Epithelial cell of proximal tubule (primary cell): Measurements from ENCODE around the gene POLDIP3. TPM values are rescaled to one million over a fixed set of nuclear protein-coding genes. Genes with fewer than 3 reads are reported as not detected.
"Not testable (repeated sequence)": the region's sequence is repeated elsewhere in the genome, so short reads cannot be mapped to it uniquely, and the experiment has no call there.

Experiments used
- DNase-seq: peaks from one replicate; pipeline ENCODE4 v3.0.0-alpha.2; 2011; ENCODE audit warnings: low read depth
- H3K4me3 ChIP-seq: 2 replicates; pipeline ENCODE4 v1.5.1; 2011; ENCODE audit warnings: low read depth, mild to moderate bottlenecking, low read length
- total RNA-seq: library from RNA; depleted of rRNA; stranded (reverse); fragments of >200 nt; gene quantifications from 2 replicates; pipeline ENCODE4 v1.2.3, GENCODE V29; 2015
- TF ChIP-seq, protein P1 (sequence below): conservative IDR thresholded peaks from 2 replicates; pipeline ENCODE4 v1.5.1; 2012; ENCODE audit warnings: low read depth, mild to moderate bottlenecking, low read length

POLDIP3 gene
- total RNA-seq, 1 donor from 2014 or later = 35.0 TPM

DNA sequence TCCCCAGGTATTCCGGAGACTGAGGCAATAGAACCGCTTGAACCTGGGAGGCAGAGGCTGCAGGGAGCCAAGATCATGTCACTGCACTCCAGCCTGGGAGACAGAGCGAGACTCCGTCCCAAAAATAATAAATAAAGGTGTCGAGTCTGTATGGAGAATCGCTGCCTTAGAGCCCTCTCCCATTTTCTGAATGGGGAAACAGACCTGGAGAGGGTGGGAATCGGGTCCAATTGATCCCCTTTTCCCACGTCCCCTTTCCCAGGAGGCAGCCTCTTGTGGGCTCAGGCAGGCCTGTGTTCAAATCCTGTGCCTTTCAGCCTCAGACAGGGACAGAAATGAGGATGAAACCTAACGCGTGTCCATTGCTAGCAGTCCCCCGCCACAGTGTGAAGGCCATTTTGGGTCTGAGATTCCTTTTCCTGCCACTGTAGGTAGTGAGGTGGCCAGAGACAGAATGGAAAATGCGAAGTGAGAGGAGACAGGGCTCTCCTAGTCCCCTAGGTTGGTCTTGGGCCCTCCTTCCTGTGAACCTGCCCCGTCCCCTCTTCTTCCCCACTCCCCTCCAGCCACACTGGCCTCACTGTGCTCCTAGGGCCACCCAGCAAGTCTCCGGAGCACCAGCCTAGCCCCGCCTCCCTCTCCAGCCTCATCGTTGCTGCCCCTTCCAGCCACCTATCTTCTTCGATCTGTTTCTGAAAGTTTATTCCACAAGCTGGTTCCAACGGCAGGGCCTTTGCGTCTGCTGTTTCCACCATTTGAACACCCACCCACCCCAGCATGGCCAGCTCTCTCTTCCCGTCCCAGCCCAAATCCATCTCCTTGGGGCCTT, 2.7 kb upstream of the POLDIP3 start:
- no peak for DNase-seq
- no peak overlapping the region for H3K4me3 ChIP-seq
- TF ChIP-seq, protein P1, sequence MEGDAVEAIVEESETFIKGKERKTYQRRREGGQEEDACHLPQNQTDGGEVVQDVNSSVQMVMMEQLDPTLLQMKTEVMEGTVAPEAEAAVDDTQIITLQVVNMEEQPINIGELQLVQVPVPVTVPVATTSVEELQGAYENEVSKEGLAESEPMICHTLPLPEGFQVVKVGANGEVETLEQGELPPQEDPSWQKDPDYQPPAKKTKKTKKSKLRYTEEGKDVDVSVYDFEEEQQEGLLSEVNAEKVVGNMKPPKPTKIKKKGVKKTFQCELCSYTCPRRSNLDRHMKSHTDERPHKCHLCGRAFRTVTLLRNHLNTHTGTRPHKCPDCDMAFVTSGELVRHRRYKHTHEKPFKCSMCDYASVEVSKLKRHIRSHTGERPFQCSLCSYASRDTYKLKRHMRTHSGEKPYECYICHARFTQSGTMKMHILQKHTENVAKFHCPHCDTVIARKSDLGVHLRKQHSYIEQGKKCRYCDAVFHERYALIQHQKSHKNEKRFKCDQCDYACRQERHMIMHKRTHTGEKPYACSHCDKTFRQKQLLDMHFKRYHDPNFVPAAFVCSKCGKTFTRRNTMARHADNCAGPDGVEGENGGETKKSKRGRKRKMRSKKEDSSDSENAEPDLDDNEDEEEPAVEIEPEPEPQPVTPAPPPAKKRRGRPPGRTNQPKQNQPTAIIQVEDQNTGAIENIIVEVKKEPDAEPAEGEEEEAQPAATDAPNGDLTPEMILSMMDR = no peak

DNA sequence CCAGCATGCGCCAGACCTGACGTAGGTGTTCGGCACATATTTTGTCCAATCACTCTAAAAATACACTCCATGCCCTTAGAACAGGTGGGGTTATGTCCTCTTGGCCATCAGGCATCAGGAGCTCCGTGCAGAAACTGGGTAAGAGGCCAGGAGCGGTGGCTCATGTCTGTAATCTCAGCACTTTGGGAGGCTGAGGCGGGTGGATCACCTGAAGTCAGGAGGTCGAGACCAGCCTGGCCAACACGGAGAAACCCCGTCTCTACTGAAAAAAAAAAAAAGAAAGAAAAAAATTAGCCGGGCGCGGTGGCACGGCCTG, 1.1 kb upstream of the POLDIP3 start:
- peak overlapping the region; percentile 35 for H3K4me3 ChIP-seq

DNA sequence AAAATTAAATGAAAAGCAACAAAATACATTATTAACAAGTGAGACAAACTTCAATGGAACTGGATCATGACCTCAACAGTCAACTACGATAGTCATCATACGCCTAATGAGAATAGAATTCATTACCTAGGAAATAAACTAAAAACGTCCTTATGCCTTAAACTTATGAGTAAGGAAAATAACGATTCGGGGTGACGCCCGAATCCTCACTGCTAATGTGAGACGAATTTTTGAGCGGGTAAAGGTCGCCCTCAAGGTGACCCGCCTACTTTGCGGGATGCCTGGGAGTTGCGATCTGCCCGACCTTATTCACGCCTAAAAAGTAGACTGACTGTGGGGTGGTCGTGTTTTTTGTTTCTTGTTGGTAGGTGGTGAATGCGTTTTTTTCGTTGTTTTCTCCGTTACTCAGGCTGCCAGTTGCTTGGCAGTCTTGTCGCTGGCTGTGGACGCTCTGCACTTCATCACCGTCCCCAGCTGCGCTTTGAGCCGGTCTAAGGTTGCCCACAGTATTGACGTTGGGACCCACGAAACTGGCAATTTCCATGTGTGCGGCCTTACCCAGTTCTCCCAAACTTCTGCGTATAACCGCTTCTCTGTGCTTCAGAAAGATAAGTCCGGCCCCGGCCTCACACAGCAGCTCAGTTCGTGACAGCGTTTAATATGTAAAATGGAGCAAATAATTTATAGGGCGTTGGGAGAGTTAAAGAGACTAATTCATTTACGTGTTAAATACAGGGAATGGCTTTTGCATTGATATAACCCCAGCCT, 593 bp upstream of the POLDIP3 start:
- DNase-seq = peak; percentile 92
- peak overlapping the region; percentile 71 for H3K4me3 ChIP-seq
- TF ChIP-seq, protein P1 = no peak

More for the DNA sequence above, 1.1 kb upstream of the POLDIP3 start:
- DNase-seq = not testable (repeated sequence)

DNA sequence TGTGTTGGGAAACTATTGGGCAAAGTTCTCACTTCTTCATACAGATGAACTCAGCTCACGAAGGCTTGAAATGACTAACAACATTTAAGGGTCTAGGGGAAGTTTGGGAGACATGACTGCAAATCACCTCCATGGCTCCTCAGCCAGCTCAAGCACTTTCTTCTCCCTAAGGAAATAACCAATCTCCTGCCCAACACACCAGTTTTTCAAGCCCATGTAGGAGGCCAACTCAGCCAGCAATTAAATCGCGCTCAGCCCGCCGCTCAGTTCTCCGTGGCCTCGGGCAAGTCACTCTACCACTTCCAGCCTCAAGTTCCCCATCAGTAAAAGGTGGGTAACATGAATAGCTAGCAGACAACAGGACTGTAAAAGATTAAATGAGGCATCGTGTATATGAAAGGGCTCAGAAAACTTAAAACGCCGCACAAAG, 796 bp downstream of the POLDIP3 start:
- TF ChIP-seq, protein P1 = no peak
- DNase-seq = no peak

DNA sequence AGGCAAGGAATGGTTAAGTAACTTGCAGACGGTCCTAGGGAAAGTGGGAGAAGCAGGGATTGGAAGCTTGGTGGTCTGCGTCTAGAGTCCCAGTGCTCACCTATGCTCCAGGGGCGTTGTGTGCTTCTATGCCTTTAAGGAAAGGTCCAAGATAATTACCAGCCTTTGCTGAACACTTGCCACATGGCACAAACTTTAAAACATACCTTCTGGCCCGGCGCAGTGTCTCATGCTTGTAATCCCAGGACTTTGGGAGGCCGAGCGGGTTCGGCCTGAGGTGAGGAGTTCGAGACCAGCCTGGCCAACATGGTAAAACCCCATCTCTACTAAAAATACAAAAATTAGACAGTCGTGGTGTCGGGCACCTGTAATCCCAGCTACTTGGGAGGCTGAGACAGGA, 2.3 kb downstream of the POLDIP3 start:
- TF ChIP-seq, protein P1 = no peak
- H3K4me3 ChIP-seq = peak overlapping the region; percentile 71

More for the DNA sequence above, 796 bp downstream of the POLDIP3 start:
- H3K4me3 ChIP-seq = peak overlapping the region; percentile 71

DNA sequence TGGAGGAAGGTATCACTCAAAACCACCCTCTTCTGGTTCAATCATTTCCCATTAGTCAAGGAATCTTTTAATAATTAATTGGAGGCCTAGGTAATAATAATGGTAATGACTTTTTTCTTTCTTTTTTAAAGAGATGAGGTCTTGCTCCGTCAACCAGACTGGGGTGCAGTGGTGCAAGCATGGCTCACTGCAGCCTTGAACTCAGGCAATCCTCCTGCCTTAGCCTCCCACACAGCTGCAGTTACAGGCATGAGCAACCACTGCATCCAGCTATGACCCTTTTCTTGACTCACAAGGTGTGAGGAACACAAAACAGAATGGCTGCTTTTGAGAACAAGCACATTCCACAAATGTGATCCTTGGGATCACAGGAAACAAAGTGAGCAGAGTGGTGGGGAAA, 3.6 kb downstream of the POLDIP3 start:
- TF ChIP-seq, protein P1 = no peak
- DNase-seq = peak; percentile 84

More for the DNA sequence above, 2.3 kb downstream of the POLDIP3 start:
- no peak for DNase-seq

DNA sequence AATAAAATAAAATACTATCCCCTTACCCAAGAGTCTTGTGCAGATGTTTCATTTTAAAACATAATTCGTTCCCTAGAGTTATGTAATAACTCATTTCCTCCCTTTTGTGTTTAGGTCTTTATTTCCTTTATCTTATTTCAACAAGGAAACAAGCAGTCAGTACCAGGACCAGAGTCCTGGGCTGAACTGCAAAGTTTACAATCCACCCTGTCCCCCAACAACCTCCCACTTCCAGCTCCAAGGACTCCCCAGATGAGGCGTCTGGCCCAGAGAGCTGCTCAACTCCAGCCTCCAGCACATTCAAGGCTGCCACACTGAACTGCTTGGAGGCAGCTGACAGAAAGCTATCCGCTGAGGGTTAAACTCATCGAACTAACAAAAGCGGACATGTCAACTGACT, 4.5 kb downstream of the POLDIP3 start:
- TF ChIP-seq, protein P1 = no peak
- no peak overlapping the region for H3K4me3 ChIP-seq
- no peak for DNase-seq

More for the DNA sequence above, 3.6 kb downstream of the POLDIP3 start:
- H3K4me3 ChIP-seq = no peak overlapping the region
